ENCODE results near the gene ZNHIT1.
"Not testable (repeated sequence)": the region's sequence is repeated elsewhere in the genome, so short reads cannot be mapped to it uniquely, and the experiment has no call there.

Gene ZNHIT1

DNA sequence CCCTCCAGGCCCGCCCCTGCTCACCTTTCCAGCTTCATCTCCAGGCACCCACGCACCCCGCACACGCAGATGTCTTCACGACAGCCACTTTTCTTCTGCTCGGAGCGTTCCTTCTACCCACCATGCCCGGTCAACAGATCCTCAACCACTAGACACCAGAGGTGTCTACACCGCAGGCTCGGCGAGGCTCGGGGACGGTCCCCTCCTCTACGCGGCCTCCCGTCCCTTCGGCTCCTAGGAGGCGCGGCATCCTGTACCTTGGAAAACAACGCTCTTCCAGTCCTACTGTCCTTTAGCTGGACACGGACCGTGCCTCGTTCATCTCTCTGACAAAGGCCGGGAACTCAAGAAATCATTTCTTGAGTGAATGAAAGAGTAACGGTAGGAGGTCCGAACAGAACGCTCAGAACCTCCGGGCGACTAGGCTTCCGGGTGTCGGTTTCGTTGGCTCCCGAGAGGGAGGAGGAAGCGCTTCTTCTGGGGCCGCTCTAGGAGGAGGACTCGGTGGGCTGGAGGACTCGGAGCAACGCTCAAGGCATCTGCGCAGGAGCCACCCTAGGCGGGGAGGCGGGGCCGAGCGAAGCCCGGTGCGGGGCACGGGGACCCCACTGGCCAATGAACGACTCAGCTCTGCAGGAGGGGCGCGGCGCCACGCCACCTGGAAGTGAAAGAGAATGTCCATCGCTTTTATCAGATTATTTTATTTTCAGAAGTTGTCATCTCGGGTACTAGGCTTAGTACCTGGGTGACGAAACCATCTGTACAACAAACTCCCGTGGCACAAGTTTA lies 34.1 kb downstream of the ZNHIT1 start:
- no peaks in the 10 kb centered on the region for H3K9me3 ChIP-seq (ENCODE audit: control insufficient read depth in 1 of 2, low read length in 2 of 2)
- H3K4me1 ChIP-seq (ENCODE audit: control insufficient read depth in 1 of 2, insufficient read depth in 2 of 2, low read length in 2 of 2), result peaks cover 5 to 15% of the 10 kb centered on the region in 2 donors
- peaks cover 0 to 12% of the 10 kb centered on the region in 2 donors for H3K36me3 ChIP-seq (ENCODE audit: control insufficient read depth in 1 of 2, insufficient read depth in 2 of 2, low read length in 2 of 2)
- H3K4me3 ChIP-seq (ENCODE audit: low read depth in 1 of 2, low read length in 2 of 2), result peak overlapping the region; percentile 85 to 96
- H3K27ac ChIP-seq (ENCODE audit: low read depth, low read length), result peak overlapping the region; percentile 65
- peak overlapping the region; percentile 65 to 92 for H3K9ac ChIP-seq (ENCODE audit: low read depth in 1 of 2, low read length in 2 of 2)
- H3K27me3 ChIP-seq (ENCODE audit: control insufficient read depth in 1 of 2, insufficient read depth in 2 of 2, low read length in 2 of 2), result no peaks in the 10 kb centered on the region

DNA sequence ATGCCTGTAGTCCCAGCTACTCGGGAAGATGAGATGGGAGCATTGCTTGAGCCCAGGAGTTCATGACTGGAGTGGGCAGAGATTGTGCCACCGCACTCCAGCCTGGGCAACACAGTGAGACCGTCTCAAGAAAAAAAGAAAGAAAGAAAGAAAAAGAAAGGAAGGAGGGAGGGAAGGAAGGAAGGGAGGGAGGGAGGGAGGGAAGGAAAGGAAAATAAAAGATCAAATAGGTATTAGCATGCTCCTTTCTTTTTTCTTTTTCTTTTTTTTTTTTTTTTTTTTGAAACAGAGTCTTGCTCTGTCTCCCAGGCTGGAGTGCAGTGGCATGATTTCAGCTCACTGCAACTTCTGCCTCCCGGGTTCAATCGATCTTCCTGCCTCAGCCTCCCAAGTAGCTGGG lies 35.2 kb downstream of the ZNHIT1 start:
- not testable (repeated sequence) for H3K27ac ChIP-seq (ENCODE audit: low read depth, low read length); H3K27me3 ChIP-seq (ENCODE audit: control insufficient read depth in 1 of 2, insufficient read depth in 2 of 2, low read length in 2 of 2); H3K36me3 ChIP-seq (ENCODE audit: control insufficient read depth in 1 of 2, insufficient read depth in 2 of 2, low read length in 2 of 2); H3K9me3 ChIP-seq (ENCODE audit: control insufficient read depth in 1 of 2, low read length in 2 of 2); H3K4me3 ChIP-seq (ENCODE audit: low read depth in 1 of 2, low read length in 2 of 2); H3K9ac ChIP-seq (ENCODE audit: low read depth in 1 of 2, low read length in 2 of 2)
- H3K4me1 ChIP-seq (ENCODE audit: control insufficient read depth in 1 of 2, insufficient read depth in 2 of 2, low read length in 2 of 2), result peaks cover 5 to 15% of the 10 kb centered on the region in 2 donors

DNA sequence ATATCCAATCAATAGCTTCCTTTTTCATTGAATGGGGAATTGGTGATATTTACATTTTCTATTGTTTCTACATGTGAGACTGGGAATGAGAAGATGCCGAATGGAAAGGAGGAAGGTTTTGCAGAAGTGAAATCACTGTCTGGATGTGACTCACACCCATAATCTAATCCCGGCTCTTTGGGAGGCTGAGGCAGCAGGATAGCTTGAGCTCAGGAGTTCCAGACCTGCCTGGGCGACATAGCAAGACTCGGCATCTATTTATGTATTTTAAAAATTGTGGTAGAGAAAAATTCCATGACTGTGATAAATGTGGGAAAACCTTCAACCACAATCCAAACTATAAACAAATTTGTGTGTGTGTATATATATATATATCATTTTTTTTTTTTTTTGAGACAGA lies 37.8 kb downstream of the ZNHIT1 start:
- no peaks in the 10 kb centered on the region for H3K27me3 ChIP-seq (ENCODE audit: control insufficient read depth in 1 of 2, insufficient read depth in 2 of 2, low read length in 2 of 2)
- no peak overlapping the region for H3K4me3 ChIP-seq (ENCODE audit: low read depth in 1 of 2, low read length in 2 of 2)
- no peaks in the 10 kb centered on the region for H3K9me3 ChIP-seq (ENCODE audit: control insufficient read depth in 1 of 2, low read length in 2 of 2)
- no peak overlapping the region for H3K27ac ChIP-seq (ENCODE audit: low read depth, low read length)
- H3K36me3 ChIP-seq (ENCODE audit: control insufficient read depth in 1 of 2, insufficient read depth in 2 of 2, low read length in 2 of 2), result no peaks in the 10 kb centered on the region
- H3K4me1 ChIP-seq (ENCODE audit: control insufficient read depth in 1 of 2, insufficient read depth in 2 of 2, low read length in 2 of 2), result peaks cover 0 to 9% of the 10 kb centered on the region in 2 donors
- no peak overlapping the region for H3K9ac ChIP-seq (ENCODE audit: low read depth in 1 of 2, low read length in 2 of 2)

DNA sequence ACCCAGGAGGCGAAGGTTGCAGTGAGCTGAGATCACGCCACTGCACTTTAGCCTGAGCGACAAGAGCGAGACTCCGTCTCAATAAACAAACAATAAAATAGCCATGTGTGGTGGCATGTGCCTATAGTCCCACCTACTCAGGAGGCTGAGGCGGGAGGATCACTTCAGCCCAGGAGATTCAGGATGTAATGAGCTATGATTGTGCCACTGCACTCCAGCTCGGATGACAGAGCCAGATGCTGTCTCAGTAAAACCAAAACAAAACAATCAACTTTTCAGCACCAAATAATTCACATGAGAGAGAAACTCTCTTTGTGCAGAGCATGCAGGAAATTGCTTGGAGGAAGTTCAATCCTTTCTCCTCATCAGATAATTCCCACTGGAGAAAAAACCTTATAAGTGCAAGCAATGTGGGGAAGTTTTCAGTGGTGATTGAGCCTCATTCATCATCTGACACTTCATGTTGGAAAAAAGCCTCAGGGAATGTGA lies 40.3 kb downstream of the ZNHIT1 start:
- H3K9ac ChIP-seq (ENCODE audit: low read depth in 1 of 2, low read length in 2 of 2), result no peak overlapping the region
- H3K4me3 ChIP-seq (ENCODE audit: low read depth in 1 of 2, low read length in 2 of 2), result no peak overlapping the region
- no peaks in the 10 kb centered on the region for H3K9me3 ChIP-seq (ENCODE audit: control insufficient read depth in 1 of 2, low read length in 2 of 2)
- no peaks in the 10 kb centered on the region for H3K27me3 ChIP-seq (ENCODE audit: control insufficient read depth in 1 of 2, insufficient read depth in 2 of 2, low read length in 2 of 2)
- no peaks in the 10 kb centered on the region for H3K36me3 ChIP-seq (ENCODE audit: control insufficient read depth in 1 of 2, insufficient read depth in 2 of 2, low read length in 2 of 2)
- no peak overlapping the region for H3K27ac ChIP-seq (ENCODE audit: low read depth, low read length)
- H3K4me1 ChIP-seq (ENCODE audit: control insufficient read depth in 1 of 2, insufficient read depth in 2 of 2, low read length in 2 of 2), result no peaks in the 10 kb centered on the region

DNA sequence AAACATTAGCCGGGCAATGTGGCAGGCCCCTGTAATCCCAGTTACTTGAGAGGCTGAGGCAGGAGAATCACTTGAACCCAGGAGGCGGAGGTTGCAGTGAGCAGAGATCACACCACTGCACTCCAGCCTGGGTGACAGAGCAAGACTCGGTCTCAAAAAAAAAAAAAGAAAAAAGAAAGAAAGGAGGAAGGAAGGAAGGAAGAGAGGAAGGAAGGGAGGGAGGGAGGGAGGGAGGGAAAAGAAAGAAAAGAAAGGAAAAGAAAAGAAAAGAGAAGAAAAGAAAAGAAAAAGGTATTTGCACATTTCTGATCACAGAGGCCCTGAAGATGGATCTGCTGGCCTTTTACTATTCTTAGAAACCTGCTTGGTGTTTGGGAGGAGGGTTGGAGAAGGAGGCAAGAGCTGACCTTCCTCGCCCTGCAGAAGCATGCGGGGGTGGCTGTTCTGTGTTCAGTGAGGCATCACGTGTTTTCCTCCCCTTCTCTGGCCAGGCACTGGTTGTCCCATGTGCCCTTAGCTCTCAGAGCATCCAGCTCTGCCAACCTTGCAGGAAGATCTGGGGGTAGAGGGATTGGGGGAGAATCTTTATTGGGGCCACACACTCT lies 46.2 kb downstream of the ZNHIT1 start:
- H3K27me3 ChIP-seq (ENCODE audit: control insufficient read depth in 1 of 2, insufficient read depth in 2 of 2, low read length in 2 of 2); H3K9me3 ChIP-seq (ENCODE audit: control insufficient read depth in 1 of 2, low read length in 2 of 2); H3K36me3 ChIP-seq (ENCODE audit: control insufficient read depth in 1 of 2, insufficient read depth in 2 of 2, low read length in 2 of 2); H3K4me1 ChIP-seq (ENCODE audit: control insufficient read depth in 1 of 2, insufficient read depth in 2 of 2, low read length in 2 of 2); H3K9ac ChIP-seq (ENCODE audit: low read depth in 1 of 2, low read length in 2 of 2); H3K27ac ChIP-seq (ENCODE audit: low read depth, low read length); H3K4me3 ChIP-seq (ENCODE audit: low read depth in 1 of 2, low read length in 2 of 2): not testable (repeated sequence)

DNA sequence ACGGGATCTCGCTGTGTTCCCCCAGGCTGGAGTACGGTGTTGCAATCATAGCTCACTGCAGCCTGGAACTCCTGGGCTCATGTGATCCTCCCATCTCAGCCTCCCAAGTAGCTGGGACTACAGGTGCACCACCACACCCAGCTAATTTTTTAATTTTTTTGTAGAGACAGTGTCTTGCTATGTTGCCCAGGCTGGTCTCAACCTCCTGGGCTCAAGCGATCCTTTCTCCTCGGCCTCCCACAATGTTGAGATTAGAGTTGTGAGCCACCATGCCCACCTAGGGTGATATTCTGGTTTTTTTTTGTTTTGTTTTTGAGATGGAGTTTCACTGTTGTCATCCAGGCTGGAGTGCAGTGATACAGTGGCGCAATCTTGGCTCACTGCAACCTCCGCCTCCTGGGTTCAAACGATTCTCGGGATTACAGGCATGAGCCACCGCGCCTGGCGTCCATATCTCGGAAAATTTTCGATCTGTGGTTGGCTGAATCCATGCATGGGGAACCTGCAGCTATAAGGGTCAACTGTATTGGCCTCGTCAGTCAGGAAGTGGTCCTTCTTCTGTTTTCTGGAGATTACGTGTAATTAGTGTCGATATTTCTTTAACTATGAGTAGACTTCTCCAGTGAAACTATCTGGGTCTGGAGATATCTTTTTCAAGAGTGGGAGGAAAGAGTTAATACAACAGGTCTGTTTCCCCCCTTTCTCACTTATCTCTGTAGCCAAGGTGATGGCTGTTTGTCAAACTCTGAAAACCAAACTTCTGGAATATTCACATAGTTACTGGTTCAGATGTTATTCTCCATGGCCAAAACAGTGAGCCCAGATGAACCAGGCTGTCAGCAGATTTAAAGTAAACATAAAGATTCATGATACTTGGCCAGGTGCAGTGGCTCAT lies 47.9 kb downstream of the ZNHIT1 start:
- Histone ChIP-seq H3K4me3 (ENCODE audit: low read depth in 1 of 2, low read length in 2 of 2) (no peak overlapping the region), H3K27ac (ENCODE audit: low read depth, low read length) (no peak overlapping the region), H3K27me3 (ENCODE audit: control insufficient read depth in 1 of 2, insufficient read depth in 2 of 2, low read length in 2 of 2) (no peaks in the 10 kb centered on the region), H3K9me3 (ENCODE audit: control insufficient read depth in 1 of 2, low read length in 2 of 2) (no peaks in the 10 kb centered on the region), H3K36me3 (ENCODE audit: control insufficient read depth in 1 of 2, insufficient read depth in 2 of 2, low read length in 2 of 2) (no peaks in the 10 kb centered on the region), H3K4me1 (ENCODE audit: control insufficient read depth in 1 of 2, insufficient read depth in 2 of 2, low read length in 2 of 2) (no peaks in the 10 kb centered on the region), H3K9ac (ENCODE audit: low read depth in 1 of 2, low read length in 2 of 2) (no peak overlapping the region)

DNA sequence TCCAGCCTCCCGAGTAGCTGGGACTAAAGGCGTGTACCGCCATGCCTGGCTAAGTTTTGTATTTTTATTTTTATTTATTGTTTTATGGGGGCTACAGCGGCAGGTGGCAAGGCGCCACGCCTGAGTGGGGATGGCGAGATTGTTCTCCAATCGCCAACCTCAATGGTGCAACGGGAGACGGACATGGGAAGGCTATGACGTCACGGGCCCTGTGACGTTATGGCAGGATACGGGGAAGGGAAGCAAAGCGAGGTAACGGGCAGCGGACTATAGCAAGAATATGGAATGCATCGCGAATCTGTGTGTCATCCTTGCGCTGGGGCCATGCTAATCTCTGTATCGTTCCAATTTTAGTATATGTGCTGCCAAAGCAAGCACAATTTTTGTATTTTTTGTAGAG lies 51.7 kb downstream of the ZNHIT1 start:
- Histone ChIP-seq H3K27me3 (ENCODE audit: control insufficient read depth in 1 of 2, insufficient read depth in 2 of 2, low read length in 2 of 2) (no peaks in the 10 kb centered on the region), H3K36me3 (ENCODE audit: control insufficient read depth in 1 of 2, insufficient read depth in 2 of 2, low read length in 2 of 2) (no peaks in the 10 kb centered on the region), H3K27ac (ENCODE audit: low read depth, low read length) (no peak overlapping the region), H3K9ac (ENCODE audit: low read depth in 1 of 2, low read length in 2 of 2) (no peak overlapping the region), H3K9me3 (ENCODE audit: control insufficient read depth in 1 of 2, low read length in 2 of 2) (no peaks in the 10 kb centered on the region), H3K4me1 (ENCODE audit: control insufficient read depth in 1 of 2, insufficient read depth in 2 of 2, low read length in 2 of 2) (no peaks in the 10 kb centered on the region), H3K4me3 (ENCODE audit: low read depth in 1 of 2, low read length in 2 of 2) (no peak overlapping the region)

DNA sequence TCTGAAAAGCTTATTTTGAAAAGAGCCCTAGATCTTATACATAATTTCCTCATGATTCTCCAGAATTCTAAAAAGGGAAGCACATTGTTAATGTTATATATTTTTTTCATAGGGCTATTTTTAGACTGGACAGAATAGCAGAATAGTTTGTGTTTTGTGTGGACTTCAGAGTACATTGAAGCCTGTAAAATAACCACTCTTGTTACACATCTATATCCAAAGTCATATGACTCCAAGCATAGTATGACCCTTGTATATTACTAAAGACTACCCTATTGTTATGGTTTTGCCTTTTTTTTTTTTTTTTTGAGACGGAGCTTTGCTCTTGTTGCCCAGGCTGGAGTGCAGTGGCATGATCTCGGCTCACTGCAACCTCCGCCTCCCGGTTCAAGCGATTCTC lies 53.1 kb downstream of the ZNHIT1 start:
- Histone ChIP-seq H3K4me3 (ENCODE audit: low read depth in 1 of 2, low read length in 2 of 2) (no peak overlapping the region), H3K36me3 (ENCODE audit: control insufficient read depth in 1 of 2, insufficient read depth in 2 of 2, low read length in 2 of 2) (no peaks in the 10 kb centered on the region), H3K27ac (ENCODE audit: low read depth, low read length) (no peak overlapping the region), H3K9me3 (ENCODE audit: control insufficient read depth in 1 of 2, low read length in 2 of 2) (no peaks in the 10 kb centered on the region), H3K9ac (ENCODE audit: low read depth in 1 of 2, low read length in 2 of 2) (no peak overlapping the region), H3K27me3 (ENCODE audit: control insufficient read depth in 1 of 2, insufficient read depth in 2 of 2, low read length in 2 of 2) (no peaks in the 10 kb centered on the region), H3K4me1 (ENCODE audit: control insufficient read depth in 1 of 2, insufficient read depth in 2 of 2, low read length in 2 of 2) (no peaks in the 10 kb centered on the region)

DNA sequence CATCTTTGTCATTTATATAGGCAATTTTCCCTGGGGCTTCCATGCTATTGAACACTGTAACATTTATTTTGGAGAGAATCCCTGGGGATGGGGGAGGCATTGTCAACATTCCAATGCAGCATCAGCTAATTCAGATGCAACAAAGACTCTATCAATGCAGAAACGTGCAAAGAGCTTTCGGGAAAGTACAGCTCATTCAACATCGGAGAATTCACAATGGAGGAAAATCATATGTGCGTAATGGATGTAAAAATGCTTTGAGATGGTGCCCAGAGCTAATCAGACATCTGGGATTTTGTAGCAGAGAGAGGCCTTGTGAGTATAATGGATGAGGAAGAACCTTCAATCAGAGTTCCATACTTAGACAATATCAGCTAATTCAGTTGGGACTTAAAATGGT lies 55.2 kb downstream of the ZNHIT1 start:
- Histone ChIP-seq H3K9me3 (ENCODE audit: control insufficient read depth in 1 of 2, low read length in 2 of 2) (no peaks in the 10 kb centered on the region), H3K9ac (ENCODE audit: low read depth in 1 of 2, low read length in 2 of 2) (no peak overlapping the region), H3K27ac (ENCODE audit: low read depth, low read length) (no peak overlapping the region), H3K4me3 (ENCODE audit: low read depth in 1 of 2, low read length in 2 of 2) (no peak overlapping the region), H3K4me1 (ENCODE audit: control insufficient read depth in 1 of 2, insufficient read depth in 2 of 2, low read length in 2 of 2) (no peaks in the 10 kb centered on the region), H3K36me3 (ENCODE audit: control insufficient read depth in 1 of 2, insufficient read depth in 2 of 2, low read length in 2 of 2) (no peaks in the 10 kb centered on the region), H3K27me3 (ENCODE audit: control insufficient read depth in 1 of 2, insufficient read depth in 2 of 2, low read length in 2 of 2) (no peaks in the 10 kb centered on the region)
